Right cardiac atrium (tissue), 5 donors: ENCODE data around the gene GPR179. TPM values are rescaled to one million over a fixed set of nuclear protein-coding genes. Genes with fewer than 3 reads are reported as not detected.

Experiments
- ATAC-seq, 2 donors: fragments of 200-7000 bp; cut with Tn5 transposase; one replicate each; pipeline versions ENCODE4 v1.8.0 to v1.9.1; 2020; ENCODE audit warnings: moderate library complexity in 2 of 2, mild to moderate bottlenecking in 1 of 2
- DNase-seq, 3 donors: peaks; one replicate each; pipeline ENCODE4 v3.0.0-alpha.2; 2020
- H3K27ac ChIP-seq: one replicate; pipeline ENCODE4 v1.5.1; 2013; ENCODE audit warnings: mild to moderate bottlenecking, low read length, control low read depth, moderate library complexity
- H3K27me3 ChIP-seq: one replicate; pipeline ENCODE4 v1.6.1; 2013; ENCODE audit not compliant: control insufficient read depth, insufficient read depth
- H3K4me1 ChIP-seq: one replicate; pipeline ENCODE4 v1.6.1; 2013; ENCODE audit warnings: low read length; ENCODE audit not compliant: control insufficient read depth, insufficient read depth
- H3K4me3 ChIP-seq: one replicate; pipeline ENCODE4 v1.5.1; 2013; ENCODE audit warnings: low read length, control low read depth
- H3K9me3 ChIP-seq: one replicate; pipeline ENCODE4 v1.6.1; 2013; ENCODE audit warnings: low read length; ENCODE audit not compliant: control insufficient read depth
- WGBS: extraction: QIAGEN DNeasy Blood & Tissue Kit; methylation state at CpG from one replicate; pipeline ENCODE4 v1.1.7; 2013; 5-methylcytosine and 5-hydroxymethylcytosine counted together
- intact Hi-C, 4 donors: fragments of 100-400 bp; cut with DNase I; formaldehyde crosslinking; loops; one replicate each; pipeline versions ENCODE4 v1.11.0 to v1.14.0; 2022 to 2023
- polyA plus RNA-seq: library from polyadenylated mRNA; stranded (reverse); fragments of 200-250 nt; gene quantifications from one replicate; pipeline ENCODE4 v1.2.3, GENCODE V29; 2013
- total RNA-seq, 4 donors: library from RNA; stranded (reverse); fragmentation: NEBNext Ultra II Directional; extraction: Animal tissue kit (Norgen Biotek cat#: 25700); gene quantifications; one replicate each; pipeline ENCODE4 v1.2.1, GENCODE V29; 2021
- donor health status: healthy with polysubstance abuse.
- donor health status: DM: no; HTN: yes; CAD: no.
- donor health status: DM: no; HTN: no; CAD: no.
- donor health status: DM: no; HTN: yes; CAD: no; lungs with severe emphysema.
- donor health status: DM: yes; HTN: yes; CAD: no.

Gene GPR179
- total and polyA plus RNA-seq, 5 donors: 0.03 to 0.07 TPM; not detected in 3

GRCh38 chr17:38329284-38329683, 14.5 kb downstream of the GPR179 start:
- H3K9me3 ChIP-seq: no peaks in the 10 kb centered on the region
- H3K27me3 ChIP-seq: no peaks in the 10 kb centered on the region
- H3K27ac ChIP-seq: no peak overlapping the region
- WGBS: 73% methylated on average over 7 of the region's 7 CpGs
- no peak overlapping the region for H3K4me3 ChIP-seq
- H3K4me1 ChIP-seq: no peaks in the 10 kb centered on the region
- peak in 1 of 3 donors; percentile 20 for DNase-seq
- intact Hi-C loops: no loop called here
- ATAC-seq: no peak

GRCh38 chr17:38328620-38329019, 15.1 kb downstream of the GPR179 start:
- Histone ChIP-seq H3K4me1 (no peaks in the 10 kb centered on the region), H3K27ac (no peak overlapping the region), H3K4me3 (no peak overlapping the region), H3K9me3 (no peaks in the 10 kb centered on the region), H3K27me3 (no peaks in the 10 kb centered on the region)
- 74% methylated on average over 7 of the region's 7 CpGs for WGBS
- DNase-seq (no peak), ATAC-seq (no peak)
- intact Hi-C loops: no loop called here

- Histone ChIP-seq H3K27ac (no peak overlapping the region), H3K9me3 (no peaks in the 10 kb centered on the region), H3K4me3 (no peak overlapping the region), H3K27me3 (no peaks in the 10 kb centered on the region), H3K4me1 (no peaks in the 10 kb centered on the region)
- no peak for ATAC-seq
- intact Hi-C loops: no loop called here
- DNase-seq: no peak
- WGBS: 53% methylated on average over 1 of the region's 1 CpG
Observed at GRCh38 chr17:38327936-38328335, 15.8 kb downstream of the GPR179 start.

GRCh38 chr17:38326996-38327792, 16.6 kb downstream of the GPR179 start:
- ATAC-seq (peak; percentile 30 to 57), DNase-seq (peak in 2 of 3 donors; percentile 64 to 65)
- H3K4me3 ChIP-seq: no peak overlapping the region
- intact Hi-C loops: no loop called here
- 68% methylated on average over 8 of the region's 8 CpGs for WGBS
- no peaks in the 10 kb centered on the region for H3K4me1 ChIP-seq
- H3K27ac ChIP-seq: no peak overlapping the region
- no peaks in the 10 kb centered on the region for H3K27me3 ChIP-seq
- H3K9me3 ChIP-seq: no peaks in the 10 kb centered on the region

- Histone ChIP-seq H3K4me1 (no peaks in the 10 kb centered on the region), H3K4me3 (no peak overlapping the region), H3K9me3 (no peaks in the 10 kb centered on the region), H3K27ac (no peak overlapping the region), H3K27me3 (no peaks in the 10 kb centered on the region)
- ATAC-seq (peak in 1 of 2 donors; percentile 30), DNase-seq (no peak)
- 35% methylated on average over 5 of the region's 5 CpGs for whole genome bisulfite sequencing
- intact Hi-C loops: no loop called here
Observed at GRCh38 chr17:38325221-38325851, 18.4 kb downstream of the GPR179 start.

GRCh38 chr17:38324772-38325171, 19.0 kb downstream of the GPR179 start:
- Histone ChIP-seq H3K4me1 (no peaks in the 10 kb centered on the region), H3K9me3 (no peaks in the 10 kb centered on the region), H3K27me3 (no peaks in the 10 kb centered on the region), H3K27ac (no peak overlapping the region), H3K4me3 (no peak overlapping the region)
- ATAC-seq (no peak), DNase-seq (no peak)
- WGBS: 85% methylated on average over 2 of the region's 2 CpGs
- intact Hi-C loops: no loop called here

GRCh38 chr17:38324141-38324697, 19.5 kb downstream of the GPR179 start:
- 76% methylated on average over 3 of the region's 3 CpGs for WGBS
- ATAC-seq: no peak

GRCh38 chr17:38322897-38323296, 20.9 kb downstream of the GPR179 start:
- 100% methylated on average over 1 of the region's 1 CpG for WGBS
- ATAC-seq: no peak
- H3K27me3 ChIP-seq: no peaks in the 10 kb centered on the region
- H3K4me1 ChIP-seq: no peaks in the 10 kb centered on the region
- no peaks in the 10 kb centered on the region for H3K9me3 ChIP-seq
- no peak overlapping the region for H3K4me3 ChIP-seq
- H3K27ac ChIP-seq: no peak overlapping the region
- no peak for DNase-seq
- intact Hi-C loops: no loop called here

More at GRCh38 chr17:38324141-38324697, 19.5 kb downstream of the GPR179 start:
- DNase-seq: no peak
- Histone ChIP-seq H3K4me1 (no peaks in the 10 kb centered on the region), H3K27ac (no peak overlapping the region), H3K9me3 (no peaks in the 10 kb centered on the region), H3K4me3 (no peak overlapping the region), H3K27me3 (no peaks in the 10 kb centered on the region)
- intact Hi-C loops: no loop called here

GRCh38 chr17:38322156-38322779, 21.5 kb downstream of the GPR179 start:
- Histone ChIP-seq H3K27ac (no peak overlapping the region), H3K9me3 (no peaks in the 10 kb centered on the region), H3K27me3 (no peaks in the 10 kb centered on the region), H3K4me3 (no peak overlapping the region), H3K4me1 (no peaks in the 10 kb centered on the region)
- 23% methylated on average over 8 of the region's 8 CpGs for WGBS
- intact Hi-C loops: no loop called here
- DNase-seq (peak; percentile 55 to 86 (median 80)), ATAC-seq (peak; percentile 70 to 78)

- no peak for ATAC-seq
- no peak overlapping the region for H3K4me3 ChIP-seq
- no peaks in the 10 kb centered on the region for H3K4me1 ChIP-seq
- H3K9me3 ChIP-seq: no peaks in the 10 kb centered on the region
- DNase-seq: no peak
- no peak overlapping the region for H3K27ac ChIP-seq
- intact Hi-C loops: no loop called here
- WGBS: 88% methylated on average over 10 of the region's 10 CpGs
- H3K27me3 ChIP-seq: no peaks in the 10 kb centered on the region
Observed at GRCh38 chr17:38320482-38320881, 23.3 kb downstream of the GPR179 start.

GRCh38 chr17:38317081-38317480, 26.7 kb downstream of the GPR179 start:
- intact Hi-C loops: no loop called here
- Histone ChIP-seq H3K4me1 (no peaks in the 10 kb centered on the region), H3K4me3 (no peak overlapping the region), H3K9me3 (no peaks in the 10 kb centered on the region), H3K27me3 (no peaks in the 10 kb centered on the region), H3K27ac (no peak overlapping the region)
- DNase-seq (no peak), ATAC-seq (no peak)
- 80% methylated on average over 3 of the region's 3 CpGs for WGBS
